ENCODE measurements around the gene MEPCE. TPM values are rescaled to one million over a fixed set of nuclear protein-coding genes. Genes with fewer than 3 reads are reported as not detected.
A peak's percentile ranks its signal among the peaks of the same experiment; 100 is the strongest.

MEPCE gene
- total and polyA plus RNA-seq, 4 donors = 6.7 to 21.8 (median 16.5) TPM

DNA sequence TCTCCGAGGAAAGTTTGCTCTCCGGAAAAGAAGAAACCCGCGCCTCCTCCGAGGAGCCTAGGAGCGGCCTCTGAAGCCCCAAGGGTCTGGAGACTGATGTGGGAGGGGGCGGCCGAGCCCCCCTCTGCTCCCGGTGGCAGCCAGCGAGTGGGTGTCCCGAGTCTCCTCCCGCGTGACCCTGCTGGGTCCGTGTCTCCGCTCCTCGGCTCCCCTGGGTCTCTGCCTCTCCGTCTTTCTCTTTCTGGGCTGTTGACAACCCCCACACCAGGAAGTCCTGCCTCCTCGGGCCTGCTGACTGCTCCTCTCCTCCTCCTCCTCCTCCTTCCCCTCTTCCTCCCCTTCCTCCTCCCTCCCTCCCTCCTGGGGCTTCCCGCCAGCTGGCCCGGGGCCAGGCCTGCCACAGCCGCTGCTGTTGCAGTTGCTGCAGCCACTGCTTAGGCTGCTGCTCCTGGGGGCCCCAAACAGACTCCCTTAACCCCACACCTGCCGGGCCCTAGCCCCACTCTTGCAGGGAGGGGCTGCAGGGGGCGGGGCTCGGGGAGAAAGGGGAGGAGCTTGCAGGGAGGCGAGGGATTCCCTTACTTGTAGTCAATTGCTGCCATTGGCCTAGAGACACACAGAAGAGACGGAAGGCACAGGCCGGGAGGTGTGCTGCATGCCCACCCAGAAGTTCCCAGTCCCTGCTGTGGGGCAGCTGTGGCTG lies 49.5 kb downstream of the MEPCE start, which contains the start of gene TSC22D4:
Gene TSC22D4 (minus strand): TSS at position 257 of the 703 bp plus-strand sequence. CDS start 1,176 bp downstream, outside the sequence.
- H3K9ac ChIP-seq (ENCODE audit: low read depth in 1 of 2, low read length in 2 of 2) = peak within 1 kb of the TSS; percentile 76 to 90
- peak; percentile 97 for DNase-seq (ENCODE audit: low spot score)
- peak within 1 kb of the TSS; percentile 76 to 96 (median 86) for H3K4me3 ChIP-seq (ENCODE audit: low read depth in 1 of 3, low read length in 3 of 3)
- H3K36me3 ChIP-seq (ENCODE audit: control insufficient read depth in 4 of 4, insufficient read depth in 3 of 4, low read depth in 1 of 4, low read length in 3 of 4) = peaks cover 0 to 5% (median 2%) of the 10 kb centered on the region in 4 donors
- H3K9me3 ChIP-seq (ENCODE audit: control insufficient read depth in 4 of 4, low read length in 3 of 4) = no peaks in the 10 kb centered on the region
- H3K27ac ChIP-seq (ENCODE audit: low read depth in 1 of 2, low read length in 2 of 2) = peak within 1 kb of the TSS; percentile 84 to 90
- peaks cover 0 to 31% (median 15%) of the 10 kb centered on the region in 4 donors for H3K4me1 ChIP-seq (ENCODE audit: control insufficient read depth in 4 of 4, insufficient read depth in 4 of 4, low read length in 3 of 4)
- 1% methylated on average over 27 of the region's 27 CpGs for WGBS
- H3K27me3 ChIP-seq (ENCODE audit: control insufficient read depth in 4 of 4, insufficient read depth in 4 of 4, low read length in 3 of 4) = no peaks in the 10 kb centered on the region
- TF ChIP-seq, protein P1, sequence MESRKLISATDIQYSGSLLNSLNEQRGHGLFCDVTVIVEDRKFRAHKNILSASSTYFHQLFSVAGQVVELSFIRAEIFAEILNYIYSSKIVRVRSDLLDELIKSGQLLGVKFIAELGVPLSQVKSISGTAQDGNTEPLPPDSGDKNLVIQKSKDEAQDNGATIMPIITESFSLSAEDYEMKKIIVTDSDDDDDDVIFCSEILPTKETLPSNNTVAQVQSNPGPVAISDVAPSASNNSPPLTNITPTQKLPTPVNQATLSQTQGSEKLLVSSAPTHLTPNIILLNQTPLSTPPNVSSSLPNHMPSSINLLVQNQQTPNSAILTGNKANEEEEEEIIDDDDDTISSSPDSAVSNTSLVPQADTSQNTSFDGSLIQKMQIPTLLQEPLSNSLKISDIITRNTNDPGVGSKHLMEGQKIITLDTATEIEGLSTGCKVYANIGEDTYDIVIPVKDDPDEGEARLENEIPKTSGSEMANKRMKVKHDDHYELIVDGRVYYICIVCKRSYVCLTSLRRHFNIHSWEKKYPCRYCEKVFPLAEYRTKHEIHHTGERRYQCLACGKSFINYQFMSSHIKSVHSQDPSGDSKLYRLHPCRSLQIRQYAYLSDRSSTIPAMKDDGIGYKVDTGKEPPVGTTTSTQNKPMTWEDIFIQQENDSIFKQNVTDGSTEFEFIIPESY (IDR thresholded peaks at IDR 0.05) = no peak
- TF ChIP-seq MAX (IDR thresholded peaks at IDR 0.05) = peak; percentile 69
- peak; percentile 59 for TF ChIP-seq SP1 (IDR thresholded peaks at IDR 0.05)
- no peak for TF ChIP-seq RXRA (IDR thresholded peaks at IDR 0.05)
- TF ChIP-seq EGR1 (IDR thresholded peaks at IDR 0.05; ENCODE audit: low read depth in 2 of 2) = peak in 1 of 2 donors; percentile 48
- TF ChIP-seq TAF1 (conservative IDR thresholded peaks at IDR 0.05) = no peak
- TF ChIP-seq, protein P2, sequence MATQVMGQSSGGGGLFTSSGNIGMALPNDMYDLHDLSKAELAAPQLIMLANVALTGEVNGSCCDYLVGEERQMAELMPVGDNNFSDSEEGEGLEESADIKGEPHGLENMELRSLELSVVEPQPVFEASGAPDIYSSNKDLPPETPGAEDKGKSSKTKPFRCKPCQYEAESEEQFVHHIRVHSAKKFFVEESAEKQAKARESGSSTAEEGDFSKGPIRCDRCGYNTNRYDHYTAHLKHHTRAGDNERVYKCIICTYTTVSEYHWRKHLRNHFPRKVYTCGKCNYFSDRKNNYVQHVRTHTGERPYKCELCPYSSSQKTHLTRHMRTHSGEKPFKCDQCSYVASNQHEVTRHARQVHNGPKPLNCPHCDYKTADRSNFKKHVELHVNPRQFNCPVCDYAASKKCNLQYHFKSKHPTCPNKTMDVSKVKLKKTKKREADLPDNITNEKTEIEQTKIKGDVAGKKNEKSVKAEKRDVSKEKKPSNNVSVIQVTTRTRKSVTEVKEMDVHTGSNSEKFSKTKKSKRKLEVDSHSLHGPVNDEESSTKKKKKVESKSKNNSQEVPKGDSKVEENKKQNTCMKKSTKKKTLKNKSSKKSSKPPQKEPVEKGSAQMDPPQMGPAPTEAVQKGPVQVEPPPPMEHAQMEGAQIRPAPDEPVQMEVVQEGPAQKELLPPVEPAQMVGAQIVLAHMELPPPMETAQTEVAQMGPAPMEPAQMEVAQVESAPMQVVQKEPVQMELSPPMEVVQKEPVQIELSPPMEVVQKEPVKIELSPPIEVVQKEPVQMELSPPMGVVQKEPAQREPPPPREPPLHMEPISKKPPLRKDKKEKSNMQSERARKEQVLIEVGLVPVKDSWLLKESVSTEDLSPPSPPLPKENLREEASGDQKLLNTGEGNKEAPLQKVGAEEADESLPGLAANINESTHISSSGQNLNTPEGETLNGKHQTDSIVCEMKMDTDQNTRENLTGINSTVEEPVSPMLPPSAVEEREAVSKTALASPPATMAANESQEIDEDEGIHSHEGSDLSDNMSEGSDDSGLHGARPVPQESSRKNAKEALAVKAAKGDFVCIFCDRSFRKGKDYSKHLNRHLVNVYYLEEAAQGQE (IDR thresholded peaks at IDR 0.05) = no peak
- peak in 1 of 2 donors; percentile 70 for TF ChIP-seq GABPA (IDR thresholded peaks at IDR 0.05 in 1 of 2, conservative IDR thresholded peaks at IDR 0.05 in 1 of 2)
- TF ChIP-seq NR2F2 (IDR thresholded peaks at IDR 0.05) = peak; percentile 38
- peak; percentile 20 to 54 for TF ChIP-seq RAD21 (IDR thresholded peaks at IDR 0.05)

DNA sequence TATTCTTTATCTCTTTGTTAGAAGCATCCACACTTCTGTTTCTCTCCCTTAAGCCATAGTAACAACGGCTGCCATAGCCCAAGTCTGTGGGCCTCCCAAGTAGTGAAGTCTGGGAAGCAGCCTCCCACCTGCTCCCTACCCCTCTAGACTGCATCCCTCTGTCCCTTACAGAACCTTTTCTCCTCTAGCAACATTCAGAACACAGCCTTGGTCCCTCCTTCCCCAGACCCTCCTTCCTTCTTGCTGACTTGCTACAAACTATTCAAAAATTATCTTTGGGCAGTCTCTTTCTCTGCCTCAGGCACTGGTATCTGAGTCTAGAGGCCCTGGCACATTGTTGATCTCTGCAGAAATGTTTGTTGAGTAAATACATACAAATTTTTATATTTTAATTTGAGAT lies 51.8 kb downstream of the MEPCE start:
- Histone ChIP-seq H3K27ac (ENCODE audit: low read depth in 1 of 2, low read length in 2 of 2) (no peak overlapping the region), H3K9me3 (ENCODE audit: control insufficient read depth in 4 of 4, low read length in 3 of 4) (no peaks in the 10 kb centered on the region), H3K27me3 (ENCODE audit: control insufficient read depth in 4 of 4, insufficient read depth in 4 of 4, low read length in 3 of 4) (no peaks in the 10 kb centered on the region), H3K36me3 (ENCODE audit: control insufficient read depth in 4 of 4, insufficient read depth in 3 of 4, low read depth in 1 of 4, low read length in 3 of 4) (no peaks in the 10 kb centered on the region), H3K4me1 (ENCODE audit: control insufficient read depth in 4 of 4, insufficient read depth in 4 of 4, low read length in 3 of 4) (peaks cover 1 to 30% (median 13%) of the 10 kb centered on the region in 4 donors), H3K9ac (ENCODE audit: low read depth in 1 of 2, low read length in 2 of 2) (no peak overlapping the region), H3K4me3 (ENCODE audit: low read depth in 1 of 3, low read length in 3 of 3) (no peak overlapping the region)
- no peak for DNase-seq (ENCODE audit: low spot score)
- WGBS = 93% methylated on average over 1 of the region's 1 CpG
- TF ChIP-seq EGR1 (IDR thresholded peaks at IDR 0.05; ENCODE audit: low read depth in 2 of 2) (no peak), FOXA2 (IDR thresholded peaks at IDR 0.05) (no peak), CTCF (IDR thresholded peaks at IDR 0.05; ENCODE audit: low read depth, low read length, missing input control) (no peak), RAD21 (IDR thresholded peaks at IDR 0.05) (no peak), HNF4G (IDR thresholded peaks at IDR 0.05) (no peak), SP1 (IDR thresholded peaks at IDR 0.05) (no peak), NR2F2 (IDR thresholded peaks at IDR 0.05) (no peak), YY1 (IDR thresholded peaks at IDR 0.05) (no peak), FOXA1 (IDR thresholded peaks at IDR 0.05) (no peak), RXRA (IDR thresholded peaks at IDR 0.05) (no peak), JUND (IDR thresholded peaks at IDR 0.05) (no peak)
- TF ChIP-seq, protein P2 (IDR thresholded peaks at IDR 0.05) = no peak
- TF ChIP-seq, protein P3, sequence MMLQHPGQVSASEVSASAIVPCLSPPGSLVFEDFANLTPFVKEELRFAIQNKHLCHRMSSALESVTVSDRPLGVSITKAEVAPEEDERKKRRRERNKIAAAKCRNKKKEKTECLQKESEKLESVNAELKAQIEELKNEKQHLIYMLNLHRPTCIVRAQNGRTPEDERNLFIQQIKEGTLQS (IDR thresholded peaks at IDR 0.05) = no peak
- TF ChIP-seq, protein P1 (IDR thresholded peaks at IDR 0.05) = no peak
